ENCODE measurements around the gene SLC44A1. TPM values are rescaled to one million over a fixed set of nuclear protein-coding genes. Genes with fewer than 3 reads are reported as not detected.

The SLC44A1 gene
- total and polyA plus RNA-seq, 2 experiments from 2014 or later: 30.4 to 52.6 TPM

DNA sequence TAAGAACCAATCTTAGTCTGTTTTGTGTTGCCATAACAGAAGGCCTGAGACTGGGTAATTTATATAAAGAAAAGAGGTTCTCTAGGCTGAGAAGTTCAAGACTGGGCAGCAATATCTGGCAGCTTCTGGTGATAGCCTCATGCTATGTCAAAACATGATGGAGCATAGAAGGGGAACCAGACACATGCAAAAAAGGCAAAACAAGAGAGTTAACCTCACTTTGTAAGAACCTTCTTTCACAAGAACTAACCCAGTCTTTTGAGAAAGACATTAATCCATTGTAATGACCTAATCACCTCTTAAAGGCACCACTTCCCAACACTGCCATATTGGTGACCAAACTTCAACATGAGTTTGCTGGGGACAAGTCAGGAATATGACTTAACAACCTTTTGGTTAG, 240.7 kb downstream of the SLC44A1 start:
- TF ChIP-seq EZH2phosphoT487 (IDR thresholded peaks at IDR 0.05; ENCODE audit: insufficient read depth, low read depth) (no peak), EZH2 (IDR thresholded peaks at IDR 0.05; ENCODE audit: insufficient read depth, poor library complexity, severe bottlenecking) (no peak)
- Histone ChIP-seq H3K4me3 (no peak overlapping the region), H3K9ac (no peak overlapping the region), H3K79me2 (ENCODE audit: insufficient read depth) (peaks cover 18% of the 10 kb centered on the region), H3K27me3 (replicated peaks; ENCODE audit: insufficient read depth) (no peaks in the 10 kb centered on the region), H3K27ac (no peak overlapping the region), H2AFZ (no peak overlapping the region), H3F3A (ENCODE audit: insufficient read depth) (no peaks in the 10 kb centered on the region), H4K20me1 (ENCODE audit: insufficient read depth) (no peaks in the 10 kb centered on the region), H3K9me3 (ENCODE audit: low read depth) (no peaks in the 10 kb centered on the region), H3K36me3 (ENCODE audit: low read depth) (no peaks in the 10 kb centered on the region; the same call in 1 of the 2 replicates), H3K9me2 (ENCODE audit: insufficient read depth) (no peaks in the 10 kb centered on the region), H3K4me2 (ENCODE audit: unreplicated experiment) (no peak overlapping the region), H3K4me1 (ENCODE audit: insufficient read depth) (no peaks in the 10 kb centered on the region)
- in situ Hi-C loops (cut with MboI): no loop called here
- DNase-seq: no peak

Other genes with a start within 250 kb of the SLC44A1 start
- gene FSD1L, start 203.4 kb downstream of the SLC44A1 start, total RNA-seq (2014; rRNA removed; shearing (Covaris generic)): 1.3 and 2.7 TPM in 2 replicates
- gene FSD1L, start 203.4 kb downstream of the SLC44A1 start, polyA plus RNA-seq (2016; fragmentation: Nextera tagmentation; extraction: Ambion mirVana): 2.0 and 2.7 TPM in 2 replicates

Data from GM23248 (cell line).